Keratinocyte (primary cell): ENCODE measurements around the gene ELAVL3.

ENCODE experiments used
- EZH2 ChIP-seq: IDR thresholded peaks from one replicate; pipeline ENCODE4 v1.6.1; 2012; ENCODE audit warnings: inconsistent platforms, mild to moderate bottlenecking, low read length, moderate library complexity
- TF ChIP-seq, protein P1 (sequence below), 3 experiments: IDR thresholded peaks in 1 of 3; conservative IDR thresholded peaks in 1 of 3; optimal IDR thresholded peaks in 1 of 3; 2 replicates in 2 of 3; 3 replicates in 1 of 3; pipeline versions ENCODE3 to v1.5.1; 2011; ENCODE audit warnings: low read length in 3 of 3, mild to moderate bottlenecking in 3 of 3, moderate library complexity in 2 of 3, control low read depth in 1 of 3, inconsistent platforms in 1 of 3; ENCODE audit not compliant: insufficient read depth in 2 of 3; ENCODE audit errors: extremely low read depth in 1 of 3

DNA sequence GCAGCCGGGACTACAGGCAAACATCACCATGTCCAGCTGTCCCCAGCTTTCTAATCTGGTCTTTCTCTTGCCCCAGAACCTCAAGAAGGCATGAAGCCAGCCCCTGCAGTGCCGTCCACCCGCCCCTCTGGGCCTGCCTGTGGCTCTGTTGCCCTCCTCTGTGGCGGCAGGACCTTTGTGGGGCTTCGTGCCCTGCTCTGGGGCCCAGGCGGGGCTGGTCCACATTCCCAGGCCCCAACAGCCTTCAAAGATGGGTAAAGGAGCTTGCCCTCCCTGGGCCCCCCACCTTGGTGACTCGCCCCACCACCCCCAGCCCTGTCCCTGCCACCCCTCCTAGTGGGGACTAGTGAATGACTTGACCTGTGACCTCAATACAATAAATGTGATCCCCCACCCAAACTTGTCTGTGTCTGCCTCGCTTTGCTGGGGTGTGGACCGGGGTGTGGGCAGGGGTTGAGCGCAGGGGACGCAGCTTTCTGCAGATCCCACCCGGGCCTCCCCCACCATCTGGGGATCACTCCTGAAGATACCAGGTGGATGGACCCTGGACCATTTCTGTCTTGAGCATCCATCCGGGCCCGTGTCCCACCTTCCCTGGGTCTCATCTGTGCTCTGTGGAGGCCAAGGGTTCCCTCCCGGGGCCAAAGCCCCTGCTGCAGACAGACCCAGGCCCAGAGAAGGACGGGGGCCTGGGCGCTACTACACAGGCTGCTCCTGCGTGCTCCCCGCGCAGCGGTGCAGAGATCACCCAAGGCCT is 30.1 kb downstream of the ELAVL3 start:
- TF ChIP-seq, protein P1, sequence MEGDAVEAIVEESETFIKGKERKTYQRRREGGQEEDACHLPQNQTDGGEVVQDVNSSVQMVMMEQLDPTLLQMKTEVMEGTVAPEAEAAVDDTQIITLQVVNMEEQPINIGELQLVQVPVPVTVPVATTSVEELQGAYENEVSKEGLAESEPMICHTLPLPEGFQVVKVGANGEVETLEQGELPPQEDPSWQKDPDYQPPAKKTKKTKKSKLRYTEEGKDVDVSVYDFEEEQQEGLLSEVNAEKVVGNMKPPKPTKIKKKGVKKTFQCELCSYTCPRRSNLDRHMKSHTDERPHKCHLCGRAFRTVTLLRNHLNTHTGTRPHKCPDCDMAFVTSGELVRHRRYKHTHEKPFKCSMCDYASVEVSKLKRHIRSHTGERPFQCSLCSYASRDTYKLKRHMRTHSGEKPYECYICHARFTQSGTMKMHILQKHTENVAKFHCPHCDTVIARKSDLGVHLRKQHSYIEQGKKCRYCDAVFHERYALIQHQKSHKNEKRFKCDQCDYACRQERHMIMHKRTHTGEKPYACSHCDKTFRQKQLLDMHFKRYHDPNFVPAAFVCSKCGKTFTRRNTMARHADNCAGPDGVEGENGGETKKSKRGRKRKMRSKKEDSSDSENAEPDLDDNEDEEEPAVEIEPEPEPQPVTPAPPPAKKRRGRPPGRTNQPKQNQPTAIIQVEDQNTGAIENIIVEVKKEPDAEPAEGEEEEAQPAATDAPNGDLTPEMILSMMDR (optimal IDR thresholded peaks at IDR 0.05 in 1 of 3, IDR thresholded peaks at IDR 0.05 in 1 of 3, conservative IDR thresholded peaks at IDR 0.05 in 1 of 3; ENCODE audit: extremely low read depth in 1 of 3, insufficient read depth in 2 of 3, low read length in 3 of 3): no peak
- no peak for TF ChIP-seq EZH2
